H1 (cell line): ENCODE measurements around the gene FAM53C. TPM values are rescaled to one million over a fixed set of nuclear protein-coding genes. Genes with fewer than 3 reads are reported as not detected.

Experiments
- CTCF ChIA-PET: fragments of 300-600 bp; sonication (Branson Sonifier 250); formaldehyde crosslinking; loops from one replicate; lab custom pipeline; 2021; ENCODE audit not compliant: partially characterized antibody; lab: Charles Lee
- POLR2A ChIA-PET: fragments of 300-600 bp; sonication (Branson Sonifier 250); formaldehyde crosslinking; loops from one replicate; lab custom pipeline; 2021; ENCODE audit warnings: inconsistent platforms; ENCODE audit not compliant: partially characterized antibody; lab: Charles Lee
- DNase-seq, 2 experiments: peaks; one replicate each; pipeline versions ENCODE4 v3.0.0 to v3.0.0-alpha.2; 2010 to 2022; ENCODE audit warnings: low spot score in 2 of 2, low read depth in 1 of 2, mixed read lengths in 1 of 2
- FAIRE-seq: peaks from 2 replicates; lab custom pipeline; 2011; peaks lifted over from hg19 to GRCh38; lab: Jason Lieb, UNC
- H2AFZ ChIP-seq: 2 replicates; pipeline ENCODE4 v1.8.1; 2012; ENCODE audit warnings: low read length, inconsistent platforms
- H2AK5ac ChIP-seq: 2 replicates; pipeline ENCODE4 v1.6.1; 2013; ENCODE audit warnings: low read depth, low read length
- H2BK120ac ChIP-seq: replicated peaks from 2 replicates; pipeline ENCODE3; 2013; ENCODE audit warnings: low read depth, low read length, inconsistent platforms
- H2BK12ac ChIP-seq: 2 replicates; pipeline ENCODE4 v1.6.1; 2013; ENCODE audit warnings: low read depth, low read length
- H2BK15ac ChIP-seq: 2 replicates; pipeline ENCODE4 v1.6.1; 2013; ENCODE audit warnings: low read length
- H2BK20ac ChIP-seq: 2 replicates; pipeline ENCODE4 v1.6.1; 2013; ENCODE audit warnings: low read length
- H2BK5ac ChIP-seq: 2 replicates; pipeline ENCODE4 v1.6.1; 2013; ENCODE audit warnings: low read depth, low read length
- H3K14ac ChIP-seq: 2 replicates; pipeline ENCODE4 v1.6.1; 2013; ENCODE audit warnings: inconsistent platforms; ENCODE audit not compliant: insufficient read length
- H3K18ac ChIP-seq: 2 replicates; pipeline ENCODE4 v1.6.1; 2013; ENCODE audit warnings: low read length; ENCODE audit errors: extremely low read depth
- H3K23ac ChIP-seq: 2 replicates; pipeline ENCODE4 v1.6.1; 2013; ENCODE audit warnings: inconsistent platforms; ENCODE audit not compliant: insufficient read length
- H3K23me2 ChIP-seq: 2 replicates; pipeline ENCODE4 v1.6.1; 2013; ENCODE audit warnings: low read depth, low read length
- H3K27ac ChIP-seq: 2 replicates; pipeline ENCODE4 v1.6.1; 2011; ENCODE audit warnings: low read depth, low read length, inconsistent platforms
- H3K27me3 ChIP-seq, 4 experiments: replicated peaks in 1 of 4; 1 replicate in 1 of 4; 2 replicates in 3 of 4; pipeline versions ENCODE4 v1.6.1 to v1.8.1; 2011 to 2013; ENCODE audit warnings: low read length in 3 of 4, mild to moderate bottlenecking in 3 of 4, inconsistent platforms in 2 of 4, mixed read lengths in 2 of 4, moderate library complexity in 1 of 4; ENCODE audit not compliant: control insufficient read depth in 3 of 4, insufficient read depth in 3 of 4; ENCODE audit errors: extremely low read depth in 1 of 4
- H3K36me3 ChIP-seq, 4 experiments: 2 replicates each; pipeline versions ENCODE4 v1.6.1 to v1.8.1; 2011 to 2013; ENCODE audit warnings: mild to moderate bottlenecking in 4 of 4, low read length in 3 of 4, moderate library complexity in 2 of 4, control low read depth in 1 of 4, inconsistent platforms in 1 of 4; ENCODE audit not compliant: insufficient read depth in 4 of 4, control insufficient read depth in 2 of 4
- H3K4ac ChIP-seq: replicated peaks from 2 replicates; pipeline ENCODE3; 2013; ENCODE audit warnings: low read length, low read depth, mixed read lengths, inconsistent platforms; ENCODE audit not compliant: insufficient read length
- H3K4me1 ChIP-seq, 4 experiments: replicated peaks in 1 of 4; 1 replicate in 1 of 4; 2 replicates in 3 of 4; pipeline versions ENCODE4 v1.6.1 to v1.8.1; 2011 to 2013; ENCODE audit warnings: low read length in 3 of 4, inconsistent platforms in 2 of 4, mixed read lengths in 1 of 4; ENCODE audit not compliant: insufficient read depth in 4 of 4, control insufficient read depth in 3 of 4
- H3K4me2 ChIP-seq, 2 experiments: 2 replicates each; pipeline versions ENCODE4 v1.6.1 to v1.8.1; 2011 to 2013; ENCODE audit warnings: low read depth in 2 of 2, low read length in 2 of 2, control low read depth in 1 of 2, inconsistent platforms in 1 of 2, mild to moderate bottlenecking in 1 of 2; ENCODE audit not compliant: insufficient read depth in 1 of 2
- H3K4me3 ChIP-seq, 4 experiments: fragments of 200-600, 300-600 bp in 1 of 4; sonication (generic), shearing (Covaris generic), sonication (Bioruptor Twin) in 1 of 4; 2 replicates each; pipeline versions ENCODE4 v1.5.1 to v1.8.1; 2011 to 2016; ENCODE audit warnings: low read length in 4 of 4, low read depth in 3 of 4, control low read depth in 2 of 4, inconsistent platforms in 2 of 4, mild to moderate bottlenecking in 2 of 4, mixed read lengths in 1 of 4, moderate library complexity in 1 of 4; ENCODE audit not compliant: insufficient read depth in 2 of 4; ENCODE audit errors: extremely low read depth in 1 of 4
- H3K56ac ChIP-seq: replicated peaks from 2 replicates; pipeline ENCODE3; 2013; ENCODE audit warnings: low read depth, mild to moderate bottlenecking, mixed read lengths, low read length, inconsistent platforms; ENCODE audit not compliant: insufficient read length
- H3K79me1 ChIP-seq: 2 replicates; pipeline ENCODE4 v1.6.1; 2013; ENCODE audit warnings: low read depth, low read length, control low read depth
- H3K79me2 ChIP-seq, 2 experiments: 2 replicates each; pipeline versions ENCODE4 v1.6.1 to v1.8.1; 2012 to 2013; ENCODE audit warnings: low read length in 2 of 2, mild to moderate bottlenecking in 2 of 2, inconsistent platforms in 1 of 2; ENCODE audit not compliant: insufficient read depth in 2 of 2, control insufficient read depth in 1 of 2
- H3K9ac ChIP-seq, 4 experiments: replicated peaks in 1 of 4; 1 replicate in 1 of 4; 2 replicates in 3 of 4; pipeline versions ENCODE4 v1.6.1 to v1.8.1; 2011 to 2013; ENCODE audit warnings: low read depth in 3 of 4, low read length in 3 of 4, control low read depth in 2 of 4, mild to moderate bottlenecking in 2 of 4, moderate library complexity in 2 of 4, inconsistent platforms in 1 of 4; ENCODE audit errors: extremely low read depth in 1 of 4
- H3K9me3 ChIP-seq, 2 experiments: 2 replicates each; pipeline versions ENCODE4 v1.6.1 to v1.8.1; 2012 to 2013; ENCODE audit warnings: mild to moderate bottlenecking in 2 of 2, moderate library complexity in 2 of 2, control low read depth in 1 of 2, inconsistent platforms in 1 of 2, low read depth in 1 of 2, low read length in 1 of 2, mixed read lengths in 1 of 2; ENCODE audit not compliant: insufficient read depth in 2 of 2
- H4K20me1 ChIP-seq, 2 experiments: replicated peaks in 1 of 2; 2 replicates each; pipeline versions ENCODE3 to v1.8.1; 2011 to 2013; ENCODE audit warnings: inconsistent platforms in 2 of 2, low read length in 2 of 2, mild to moderate bottlenecking in 1 of 2; ENCODE audit not compliant: insufficient read depth in 2 of 2, control insufficient read depth in 1 of 2
- H4K5ac ChIP-seq: 2 replicates; pipeline ENCODE4 v1.6.1; 2013; ENCODE audit warnings: low read length, low read depth, mixed read lengths, inconsistent platforms; ENCODE audit not compliant: insufficient read length
- H4K8ac ChIP-seq: 2 replicates; pipeline ENCODE4 v1.8.0; 2013; ENCODE audit warnings: mild to moderate bottlenecking, moderate library complexity, low read length, inconsistent platforms; ENCODE audit not compliant: insufficient read depth; ENCODE audit errors: extremely low read depth
- H4K91ac ChIP-seq: replicated peaks from 2 replicates; pipeline ENCODE3; 2013; ENCODE audit warnings: low read length, mixed read lengths, inconsistent platforms; ENCODE audit not compliant: insufficient read length
- PHF8 ChIP-seq: fragments of 200-600 bp; sonication (generic); conservative IDR thresholded peaks from 2 replicates; pipeline ENCODE4 v1.7.1; 2012; ENCODE audit warnings: low read depth, mild to moderate bottlenecking, inconsistent platforms, low read length, moderate library complexity
- SAP30 ChIP-seq: fragments of 300-600 bp; sonication (generic); IDR thresholded peaks from 2 replicates; pipeline ENCODE4 v1.7.1; 2012; ENCODE audit warnings: low read length, moderate library complexity, mild to moderate bottlenecking, inconsistent platforms; ENCODE audit not compliant: insufficient read depth, insufficient replicate concordance
- WGBS, 2 experiments: shearing (Covaris generic) in 1 of 2; methylation state at CpG; one replicate each; pipeline versions ENCODE4 v1.1.6 to v1.1.7; 2013 to 2015; ENCODE audit warnings: low lambda C conversion rate in 2 of 2, mixed read lengths in 2 of 2, inconsistent platforms in 1 of 2, low coverage in 1 of 2, missing lambda C conversion rate in 1 of 2; ENCODE audit not compliant: insufficient replicate concordance in 2 of 2, insufficient coverage in 1 of 2, insufficient read length in 1 of 2; ENCODE audit errors: extremely low coverage in 1 of 2, missing lambda C conversion rate in 1 of 2; 5-methylcytosine and 5-hydroxymethylcytosine counted together
- polyA plus RNA-seq, 7 experiments: library from polyadenylated mRNA; depleted of rRNA in 3 of 7; stranded (reverse) in 5 of 7; unstranded in 2 of 7; fragments of >200 nt in 5 of 7; fragments of 200-250 nt in 2 of 7; gene quantifications; 1 replicate in 5 of 7; 2 replicates in 1 of 7; 4 replicates in 1 of 7; pipeline versions ENCODE4 v1.2.1 to v1.2.3, GENCODE V29; 2011 to 2013; ENCODE audit warnings: missing spikeins in 2 of 7, mixed read lengths in 2 of 7
- total RNA-seq: library from RNA; stranded (reverse); fragmentation: NEBNext Ultra II Directional; extraction: Animal tissue kit (Norgen Biotek cat#: 25700); gene quantifications from 2 replicates; pipeline ENCODE4 v1.2.1, GENCODE V29; 2021
- TF ChIP-seq, protein P1 (sequence below): IDR thresholded peaks from 2 replicates; pipeline ENCODE4 v1.6.1; 2011; ENCODE audit warnings: low read depth, mild to moderate bottlenecking, low read length; ENCODE audit not compliant: insufficient read depth

Gene FAM53C
- total and polyA plus RNA-seq, 2 of the 8 experiments (the other 6 are each of a cell fraction or from before 2014, with no cell fraction given): 57.6 to 75.3 TPM

DNA sequence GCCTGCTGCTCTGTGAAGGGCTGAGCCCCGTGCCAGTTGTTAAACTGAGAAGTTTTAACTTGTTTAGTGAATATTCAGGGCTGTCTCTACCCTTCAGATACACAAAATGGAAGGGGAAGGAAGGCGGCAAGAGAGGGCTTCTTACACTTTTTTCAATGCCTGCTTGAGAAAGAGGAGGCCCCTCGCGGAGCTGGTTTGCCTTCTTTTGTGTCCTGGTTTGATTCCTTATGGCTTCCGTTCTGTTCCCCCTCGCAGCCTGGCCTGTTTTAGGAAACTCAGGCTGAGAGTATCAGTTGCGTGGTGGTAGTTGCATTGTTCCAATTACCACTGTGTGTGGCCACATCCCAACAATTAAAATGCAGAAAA, 1.0 kb downstream of the FAM53C start:
- 0 out of 2 replicates have a peak overlapping the region, but pooled peaks have one; percentile 47 for H2BK15ac ChIP-seq
- H2BK5ac ChIP-seq: peak overlapping the region; percentile 91; the same call in 1 of the 2 replicates
- peaks cover 10 to 39% of the 10 kb centered on the region in 2 experiments for H3K79me2 ChIP-seq
- DNase-seq: no peak
- H3K23ac ChIP-seq: no peak overlapping the region
- POLR2A ChIA-PET: interaction anchor here (0.5 to 8.2 kb wide), 21 partner anchors 8 to 204 kb away, joined by 3 to 254 read pairs (median 5); partner anchors contain the start of genes BRD8, CDC23, EGR1 and ETF1
- peak overlapping the region; percentile 68 to 95 (median 91) for H3K4me3 ChIP-seq
- H2BK120ac ChIP-seq: no peak overlapping the region
- no peaks in the 10 kb centered on the region for H3K9me3 ChIP-seq
- H2BK12ac ChIP-seq: peak overlapping the region; percentile 89
- CTCF ChIA-PET: interaction anchor here (0.8 to 13.6 kb wide), 4 partner anchors 8 to 23 kb away, joined by 3 to 196 read pairs (median 4); partner anchors contain the start of gene KDM3B
- 17% methylated on average over 7 of the region's 7 CpGs; no CpG with 5 or more reads in 1 of the 2 experiments for whole genome bisulfite sequencing, 2 experiments
- H3K4ac ChIP-seq: peak overlapping the region; percentile 24
- peaks cover 2 to 3% of the 10 kb centered on the region in 2 experiments for H4K20me1 ChIP-seq
- TF ChIP-seq PHF8 (0 out of 2 replicates have a peak, but pooled peaks have one; percentile 22), SAP30 (no peak)
- TF ChIP-seq, protein P1, sequence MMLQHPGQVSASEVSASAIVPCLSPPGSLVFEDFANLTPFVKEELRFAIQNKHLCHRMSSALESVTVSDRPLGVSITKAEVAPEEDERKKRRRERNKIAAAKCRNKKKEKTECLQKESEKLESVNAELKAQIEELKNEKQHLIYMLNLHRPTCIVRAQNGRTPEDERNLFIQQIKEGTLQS: no peak
- H4K8ac ChIP-seq: no peak overlapping the region
- H4K91ac ChIP-seq: peak overlapping the region; percentile 32
- H3K36me3 ChIP-seq: peaks cover 6 to 27% (median 19%) of the 10 kb centered on the region in 4 experiments
- no peak overlapping the region for H2BK20ac ChIP-seq
- no peak overlapping the region for H2AFZ ChIP-seq
- H3K27ac ChIP-seq: peak overlapping the region; percentile 70
- H3K14ac ChIP-seq: no peak overlapping the region
- FAIRE-seq: no peak
- H3K56ac ChIP-seq: no peak overlapping the region
- H3K27me3 ChIP-seq: no peaks in the 10 kb centered on the region
- peaks cover 20% of the 10 kb centered on the region for H3K79me1 ChIP-seq
- H3K18ac ChIP-seq: peak overlapping the region; percentile 86; the same call in 1 of the 2 replicates
- H3K4me2 ChIP-seq: peak overlapping the region; percentile 98
- H3K4me1 ChIP-seq: peaks cover 0 to 5% (median 2%) of the 10 kb centered on the region in 4 experiments; a peak in 4 of 7 replicates
- H2AK5ac ChIP-seq: peak overlapping the region; percentile 66
- peak overlapping the region; percentile 42 for H4K5ac ChIP-seq
- H3K23me2 ChIP-seq: peaks cover 8% of the 10 kb centered on the region; the same call in 1 of the 2 replicates
- H3K9ac ChIP-seq: peak overlapping the region; percentile 39 to 84 (median 76)
